Middle frontal gyrus (tissue), 1 donor: ENCODE results near the gene MICB.

ENCODE experiments used
- DNase-seq: peaks from one replicate; pipeline ENCODE4 v3.0.0-alpha.2; 2015; ENCODE audit warnings: low spot score; ENCODE audit errors: extremely low spot score

MICB gene

DNA sequence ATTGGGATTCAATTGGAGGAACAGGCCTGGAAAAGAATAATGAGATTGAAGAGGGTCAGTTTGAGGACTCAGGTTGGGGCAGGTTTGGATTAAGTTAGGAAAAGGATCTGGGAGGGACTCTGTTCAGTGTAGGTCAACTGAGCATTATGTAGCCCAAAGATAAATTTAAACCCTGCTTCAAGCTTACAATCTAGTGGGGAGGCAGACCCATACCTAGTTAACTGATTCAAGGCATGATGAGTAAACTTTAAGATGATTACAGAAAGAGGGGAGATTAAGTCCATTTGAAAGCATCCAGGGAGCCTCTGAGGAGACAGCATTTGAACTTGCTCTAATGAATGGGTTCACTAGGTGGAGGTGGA lies 62.7 kb downstream of the MICB start:
- DNase-seq, result no peak
